Smooth muscle cell (in vitro differentiated cells): ENCODE measurements around the gene MED14. TPM values are rescaled to one million over a fixed set of nuclear protein-coding genes. Genes with fewer than 3 reads are reported as not detected.
"Not testable (repeated sequence)": the region's sequence is repeated elsewhere in the genome, so short reads cannot be mapped to it uniquely, and the experiment has no call there.

Source experiments
- DNase-seq: peaks from one replicate; lab custom pipeline; 2025; ENCODE audit not compliant: unreplicated experiment; lab: John Stamatoyannopoulos, UW
- H2AFZ ChIP-seq: fragments of 200-600 bp; sonication (generic); 2 replicates; pipeline ENCODE4 v1.6.0; 2016; ENCODE audit warnings: antibody characterized with exemption, low read depth, mild to moderate bottlenecking
- H3F3A ChIP-seq: fragments of 200-600 bp; sonication (generic); 2 replicates; pipeline ENCODE4 v1.6.0; 2017; ENCODE audit warnings: antibody characterized with exemption, low read depth
- H3K27ac ChIP-seq: fragments of 200-600 bp; sonication (generic); 2 replicates; pipeline ENCODE4 v1.5.1; 2016; ENCODE audit warnings: low read depth, mild to moderate bottlenecking
- H3K27me3 ChIP-seq: fragments of 200-600 bp; sonication (generic); 2 replicates; pipeline ENCODE4 v1.6.1; 2016; ENCODE audit warnings: low read depth, mild to moderate bottlenecking
- H3K36me3 ChIP-seq: fragments of 200-600 bp; sonication (generic); 2 replicates; pipeline ENCODE4 v1.5.1; 2016; ENCODE audit warnings: low read depth
- H3K4me1 ChIP-seq: fragments of 200-600 bp; sonication (generic); 2 replicates; pipeline ENCODE4 v1.5.1; 2016; ENCODE audit warnings: low read depth
- H3K4me2 ChIP-seq: fragments of 200-600 bp; sonication (generic); 2 replicates; pipeline ENCODE4 v1.6.0; 2016; ENCODE audit warnings: mild to moderate bottlenecking
- H3K4me3 ChIP-seq: fragments of 200-600 bp; sonication (generic); 2 replicates; pipeline ENCODE4 v1.5.1; 2016; ENCODE audit warnings: mild to moderate bottlenecking
- H3K79me2 ChIP-seq: fragments of 200-600 bp; sonication (generic); 2 replicates; pipeline ENCODE4 v1.6.0; 2016; ENCODE audit warnings: low read depth, mild to moderate bottlenecking
- H3K9ac ChIP-seq: fragments of 200-600 bp; sonication (generic); 2 replicates; pipeline ENCODE4 v1.6.0; 2016; ENCODE audit warnings: low read depth
- H3K9me3 ChIP-seq: fragments of 200-600 bp; sonication (generic); replicated peaks from 2 replicates; pipeline ENCODE4 v1.5.1; 2016; ENCODE audit warnings: low read depth
- H4K20me1 ChIP-seq: fragments of 200-600 bp; sonication (generic); 2 replicates; pipeline ENCODE4 v1.6.0; 2016; ENCODE audit warnings: low read depth
- CTCF ChIP-seq: fragments of 200-600 bp; sonication (generic); IDR thresholded peaks from 2 replicates; pipeline ENCODE4 v1.5.1; 2017; ENCODE audit warnings: borderline replicate concordance, mild to moderate bottlenecking, antibody characterized with exemption; ENCODE audit not compliant: insufficient read depth, poor library complexity, severe bottlenecking
- whole genome bisulfite sequencing: methylation state at CpG from one replicate; pipeline ENCODE4 v1.1.7; 2016; ENCODE audit warnings: low lambda C conversion rate; 5-methylcytosine and 5-hydroxymethylcytosine counted together
- polyA plus RNA-seq: library from polyadenylated mRNA; unstranded; fragments of >200 nt; fragmentation: Nextera tagmentation; extraction: Ambion mirVana; gene quantifications from 2 replicates; pipeline ENCODE4 v1.2.1, GENCODE V29; 2016
- total RNA-seq: library from RNA; depleted of rRNA; stranded (reverse); fragments of >200 nt; gene quantifications from 2 replicates; pipeline ENCODE4 v1.2.3, GENCODE V29; 2014

The MED14 gene
- total and polyA plus RNA-seq, 2 experiments from 2014 or later: 9.4 to 56.2 TPM

- Histone ChIP-seq H3K79me2 (no peaks in the 10 kb centered on the region), H2AFZ (no peak overlapping the region), H3K27ac (no peak overlapping the region), H3K4me1 (no peaks in the 10 kb centered on the region), H3F3A (no peaks in the 10 kb centered on the region), H3K9me3 (no peaks in the 10 kb centered on the region), H3K9ac (no peak overlapping the region), H3K27me3 (no peaks in the 10 kb centered on the region), H4K20me1 (no peaks in the 10 kb centered on the region), H3K36me3 (no peaks in the 10 kb centered on the region), H3K4me2 (no peak overlapping the region), H3K4me3 (no peak overlapping the region)
- DNase-seq: no peak
- TF ChIP-seq CTCF: no peak
- WGBS: 93% methylated on average over 6 of the region's 6 CpGs
Measured at GRCh38 chrX:40746521-40746920, 11.2 kb upstream of the MED14 start.

- Histone ChIP-seq H3K4me2 (peak overlapping the region; percentile 88), H4K20me1 (peaks cover 33% of the 10 kb centered on the region), H2AFZ (peak overlapping the region; percentile 41), H3K79me2 (peaks cover 35% of the 10 kb centered on the region), H3F3A (no peaks in the 10 kb centered on the region), H3K27me3 (no peaks in the 10 kb centered on the region), H3K4me1 (peaks cover 16% of the 10 kb centered on the region), H3K4me3 (peak overlapping the region; percentile 71), H3K27ac (peak overlapping the region; percentile 99), H3K36me3 (no peaks in the 10 kb centered on the region), H3K9ac (peak overlapping the region; percentile 96), H3K9me3 (no peaks in the 10 kb centered on the region)
- no peak for TF ChIP-seq CTCF
- WGBS: 46% methylated on average over 17 of the region's 17 CpGs
- no peak for DNase-seq
Measured at GRCh38 chrX:40736170-40736505, 796 bp upstream of the MED14 start.

GRCh38 chrX:40734971-40735324, 394 bp downstream of the MED14 start:
- peak overlapping the region; percentile 99 for H3K27ac ChIP-seq
- H3F3A ChIP-seq: no peaks in the 10 kb centered on the region
- H4K20me1 ChIP-seq: peaks cover 45% of the 10 kb centered on the region
- no peaks in the 10 kb centered on the region for H3K36me3 ChIP-seq
- peak overlapping the region; percentile 71 for H3K4me3 ChIP-seq
- no peak for TF ChIP-seq CTCF
- peak overlapping the region; percentile 96 for H3K9ac ChIP-seq
- DNase-seq: no peak
- peak overlapping the region; percentile 41 for H2AFZ ChIP-seq
- peak overlapping the region; percentile 88 for H3K4me2 ChIP-seq
- H3K79me2 ChIP-seq: peaks cover 35% of the 10 kb centered on the region
- 61% methylated on average over 9 of the region's 20 CpGs for WGBS
- H3K9me3 ChIP-seq: no peaks in the 10 kb centered on the region
- peaks cover 20% of the 10 kb centered on the region for H3K4me1 ChIP-seq
- no peaks in the 10 kb centered on the region for H3K27me3 ChIP-seq

GRCh38 chrX:40733706-40734105, 1.6 kb downstream of the MED14 start:
- no peak for DNase-seq
- no peak for TF ChIP-seq CTCF
- peak overlapping the region; percentile 96 for H3K9ac ChIP-seq
- peaks cover 57% of the 10 kb centered on the region for H4K20me1 ChIP-seq
- H3F3A ChIP-seq: no peaks in the 10 kb centered on the region
- H3K9me3 ChIP-seq: no peaks in the 10 kb centered on the region
- H3K36me3 ChIP-seq: no peaks in the 10 kb centered on the region
- 38% methylated on average over 2 of the region's 2 CpGs for WGBS
- peaks cover 23% of the 10 kb centered on the region for H3K4me1 ChIP-seq
- H3K4me3 ChIP-seq: peak overlapping the region; percentile 71
- H3K27me3 ChIP-seq: no peaks in the 10 kb centered on the region
- H3K4me2 ChIP-seq: peak overlapping the region; percentile 88
- H3K79me2 ChIP-seq: peaks cover 35% of the 10 kb centered on the region
- H2AFZ ChIP-seq: no peak overlapping the region
- no peak overlapping the region for H3K27ac ChIP-seq

GRCh38 chrX:40732499-40732898, 2.8 kb downstream of the MED14 start:
- not testable (repeated sequence) for H3K9me3 ChIP-seq, H3K4me2 ChIP-seq, H3K27ac ChIP-seq, DNase-seq, H3K27me3 ChIP-seq, H3F3A ChIP-seq, H3K36me3 ChIP-seq, H3K4me3 ChIP-seq, H3K9ac ChIP-seq, H2AFZ ChIP-seq
- peaks cover 47% of the 10 kb centered on the region for H3K79me2 ChIP-seq
- H3K4me1 ChIP-seq: peaks cover 23% of the 10 kb centered on the region
- H4K20me1 ChIP-seq: peaks cover 66% of the 10 kb centered on the region
- WGBS: 95% methylated on average over 5 of the region's 5 CpGs
